ENCODE results near the gene TMC6. TPM values are rescaled to one million over a fixed set of nuclear protein-coding genes. Genes with fewer than 3 reads are reported as not detected.
"Not testable (repeated sequence)": the region's sequence is repeated elsewhere in the genome, so short reads cannot be mapped to it uniquely, and the experiment has no call there.

Gene TMC6
- total RNA-seq, 1 experiment from 2014 or later: 2.1 TPM

- Histone ChIP-seq H3K4me3 (no peak overlapping the region), H3K9me3 (no peaks in the 10 kb centered on the region), H3K36me3 (no peaks in the 10 kb centered on the region), H3K27me3 (no peaks in the 10 kb centered on the region)
- DNase-seq: no peak
These were observed 13.0 kb upstream of the TMC6 start for GRCh38 chr17:78141437-78142118.

- H3K4me3 ChIP-seq: peak overlapping the region; percentile 18
- DNase-seq: peak; percentile 95
- H3K9me3 ChIP-seq: no peaks in the 10 kb centered on the region
- H3K27me3 ChIP-seq: no peaks in the 10 kb centered on the region
- no peaks in the 10 kb centered on the region for H3K36me3 ChIP-seq
These were observed 11.9 kb upstream of the TMC6 start for GRCh38 chr17:78140169-78141051.

DNA sequence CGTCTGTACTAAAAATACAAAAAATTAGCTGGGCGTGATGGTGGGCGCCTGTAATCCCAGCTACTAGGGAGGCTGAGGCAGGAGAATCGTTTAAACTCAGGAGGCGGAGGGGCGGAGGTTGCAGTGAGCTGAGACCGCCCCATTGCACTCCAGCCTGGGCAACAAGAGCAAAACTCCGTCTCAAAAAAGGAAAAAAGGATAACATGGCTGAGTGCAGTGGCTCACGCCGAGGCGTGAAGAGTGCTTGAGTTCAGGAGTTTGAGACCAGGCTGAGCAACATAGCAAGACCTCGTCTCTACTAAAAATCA, 11.3 kb upstream of the TMC6 start:
- H3K9me3 ChIP-seq, H3K4me3 ChIP-seq, DNase-seq, H3K27me3 ChIP-seq, H3K36me3 ChIP-seq: not testable (repeated sequence)

- Histone ChIP-seq H3K27me3 (no peaks in the 10 kb centered on the region), H3K9me3 (no peaks in the 10 kb centered on the region), H3K36me3 (no peaks in the 10 kb centered on the region), H3K4me3 (no peak overlapping the region)
- DNase-seq: no peak
These were observed 9.9 kb upstream of the TMC6 start for GRCh38 chr17:78138204-78139060.

DNA sequence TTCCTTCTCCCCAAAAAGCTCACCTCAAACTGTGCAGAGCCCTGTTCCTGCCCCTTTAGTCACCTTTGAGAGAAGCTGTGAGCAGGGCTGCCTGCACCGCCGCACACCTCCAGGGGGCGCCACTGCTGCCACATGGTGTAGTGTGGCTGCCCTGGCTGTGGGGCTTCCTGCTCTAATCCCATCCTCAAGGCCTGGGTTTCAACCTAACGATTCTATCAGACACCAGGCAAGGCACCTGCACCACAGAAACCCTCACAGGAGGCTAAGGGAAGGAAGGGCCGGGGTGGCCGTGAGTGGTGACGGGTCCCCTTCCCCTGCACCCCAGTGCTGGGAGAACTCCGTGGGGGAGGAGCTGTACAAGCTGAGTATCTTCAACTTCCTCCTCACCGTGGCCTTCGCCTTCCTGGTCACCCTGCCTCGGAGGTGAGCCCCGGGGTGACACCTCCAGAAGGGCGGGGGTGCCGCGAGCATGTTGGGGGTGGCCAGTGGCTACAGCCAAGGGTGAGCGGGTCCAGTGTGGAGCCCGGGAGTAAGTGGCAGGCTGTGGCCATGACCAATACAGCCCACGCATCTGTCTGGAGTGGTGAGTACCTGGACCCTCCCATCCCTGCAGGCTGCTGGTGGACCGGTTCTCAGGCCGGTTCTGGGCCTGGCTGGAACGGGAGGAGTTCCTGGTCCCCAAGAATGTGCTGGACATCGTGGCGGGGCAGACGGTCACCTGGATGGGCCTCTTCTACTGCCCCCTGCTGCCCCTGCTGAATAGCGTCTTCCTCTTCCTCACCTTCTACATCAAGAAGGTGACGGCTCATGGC, 9.0 kb upstream of the TMC6 start:
- Histone ChIP-seq H3K36me3 (no peaks in the 10 kb centered on the region), H3K9me3 (no peaks in the 10 kb centered on the region), H3K27me3 (no peaks in the 10 kb centered on the region), H3K4me3 (no peak overlapping the region)
- DNase-seq: no peak

DNA sequence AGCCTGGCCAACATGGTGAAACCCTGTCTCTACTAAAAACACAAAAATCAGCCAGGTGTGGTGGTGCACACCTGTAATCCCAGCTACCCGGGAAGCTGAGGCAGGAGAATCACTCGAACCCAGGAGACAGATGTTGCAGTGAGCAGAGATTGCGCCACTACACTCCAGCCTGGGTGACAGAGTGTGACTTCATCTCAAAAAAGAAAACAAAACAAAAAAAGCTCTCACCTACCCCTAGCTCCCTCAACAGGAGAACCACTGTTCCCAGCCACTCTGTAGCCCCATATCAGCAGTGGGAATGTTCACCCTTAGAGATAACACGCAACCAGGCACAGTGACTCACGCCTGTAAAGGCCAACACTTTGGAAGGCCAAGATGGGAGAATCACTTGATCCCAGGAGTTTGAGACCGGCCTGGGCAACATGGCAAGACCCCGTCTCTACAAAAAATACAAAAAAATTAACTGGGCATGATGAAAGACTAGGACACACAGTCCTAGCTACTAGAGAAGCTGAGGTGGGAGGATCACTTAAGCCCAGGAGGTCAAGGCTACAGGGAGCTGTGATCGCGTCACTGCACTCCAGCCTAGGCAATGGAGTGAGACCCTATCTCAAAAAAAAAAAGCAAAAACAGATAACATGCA, 7.4 kb upstream of the TMC6 start:
- no peaks in the 10 kb centered on the region for H3K9me3 ChIP-seq
- no peak for DNase-seq
- no peaks in the 10 kb centered on the region for H3K27me3 ChIP-seq
- H3K36me3 ChIP-seq: no peaks in the 10 kb centered on the region
- no peak overlapping the region for H3K4me3 ChIP-seq

DNA sequence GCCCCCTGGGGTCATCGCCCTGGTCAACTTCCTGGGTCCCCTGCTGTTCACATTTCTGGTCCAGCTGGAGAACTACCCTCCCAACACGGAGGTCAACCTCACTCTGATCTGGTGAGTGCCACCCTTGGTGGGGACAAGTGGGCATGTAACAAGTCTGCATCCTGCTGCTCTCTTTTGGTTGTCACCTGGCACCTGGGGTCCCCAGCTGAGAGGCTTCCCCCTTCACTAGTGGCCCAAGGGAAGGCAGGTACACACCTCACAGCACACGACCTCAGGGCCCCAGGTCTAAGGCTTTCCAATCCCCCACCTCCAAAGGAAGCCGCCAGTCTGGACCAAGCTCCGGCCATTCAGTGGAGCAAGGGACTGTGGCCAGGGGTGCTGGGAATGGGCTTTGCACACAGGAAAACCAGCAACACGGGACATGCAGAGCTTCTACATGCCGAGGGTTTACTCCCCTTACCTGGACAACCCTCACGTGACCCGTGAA, 6.4 kb upstream of the TMC6 start:
- H3K27me3 ChIP-seq: no peaks in the 10 kb centered on the region
- DNase-seq: no peak
- H3K36me3 ChIP-seq: no peaks in the 10 kb centered on the region
- no peak overlapping the region for H3K4me3 ChIP-seq
- no peaks in the 10 kb centered on the region for H3K9me3 ChIP-seq

GRCh38 chr17:78133971-78134898, 5.7 kb upstream of the TMC6 start:
- H3K9me3 ChIP-seq: no peaks in the 10 kb centered on the region
- peak; percentile 31 for DNase-seq
- no peak overlapping the region for H3K4me3 ChIP-seq
- no peaks in the 10 kb centered on the region for H3K27me3 ChIP-seq
- H3K36me3 ChIP-seq: no peaks in the 10 kb centered on the region

DNA sequence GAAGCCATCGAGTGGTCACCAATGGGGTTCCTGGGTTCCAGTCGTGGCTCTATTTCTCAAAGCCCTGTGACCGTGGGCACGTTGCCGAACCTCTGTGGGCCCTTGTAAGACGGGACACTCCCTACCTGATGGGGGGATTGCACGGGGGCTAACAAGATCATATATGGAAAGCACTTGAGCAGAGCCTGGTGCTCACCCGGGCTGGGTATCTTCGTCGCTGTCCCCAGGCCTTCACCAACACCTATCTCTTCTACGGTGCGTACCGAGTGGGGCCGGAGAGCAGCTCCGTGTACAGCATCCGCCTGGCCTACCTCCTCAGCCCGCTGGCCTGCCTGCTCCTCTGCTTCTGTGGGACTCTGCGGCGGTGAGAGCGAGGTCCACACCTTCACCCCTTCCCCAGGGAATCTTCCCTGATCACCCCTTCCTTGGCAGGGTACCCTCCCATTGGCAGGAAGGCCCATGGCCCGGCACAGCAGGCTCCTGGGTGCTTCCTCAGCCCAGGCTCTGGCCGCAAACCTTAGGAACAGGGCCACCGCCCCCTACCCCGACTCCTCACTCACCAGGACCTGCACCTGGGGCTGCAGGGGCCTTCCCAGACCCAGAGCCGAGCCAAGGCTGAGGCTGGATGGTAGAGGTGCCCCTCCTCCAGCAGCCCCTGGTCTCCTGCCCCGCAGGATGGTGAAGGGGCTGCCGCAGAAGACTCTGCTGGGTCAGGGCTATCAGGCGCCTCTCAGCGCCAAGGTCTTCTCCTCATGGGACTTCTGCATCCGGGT, 4.8 kb upstream of the TMC6 start:
- no peak for DNase-seq
- Histone ChIP-seq H3K4me3 (no peak overlapping the region), H3K27me3 (no peaks in the 10 kb centered on the region), H3K9me3 (no peaks in the 10 kb centered on the region), H3K36me3 (no peaks in the 10 kb centered on the region)

GRCh38 chr17:78132767-78133178, 4.2 kb upstream of the TMC6 start:
- DNase-seq: no peak
- no peaks in the 10 kb centered on the region for H3K27me3 ChIP-seq
- H3K36me3 ChIP-seq: no peaks in the 10 kb centered on the region
- H3K9me3 ChIP-seq: no peaks in the 10 kb centered on the region
- no peak overlapping the region for H3K4me3 ChIP-seq

- Histone ChIP-seq H3K36me3 (no peaks in the 10 kb centered on the region), H3K9me3 (no peaks in the 10 kb centered on the region), H3K4me3 (no peak overlapping the region), H3K27me3 (no peaks in the 10 kb centered on the region)
- DNase-seq: no peak
These were observed 3.6 kb upstream of the TMC6 start for GRCh38 chr17:78132084-78132676.

GRCh38 chr17:78131172-78132083, 2.9 kb upstream of the TMC6 start:
- Histone ChIP-seq H3K27me3 (no peaks in the 10 kb centered on the region), H3K9me3 (no peaks in the 10 kb centered on the region), H3K36me3 (no peaks in the 10 kb centered on the region), H3K4me3 (no peak overlapping the region)
- DNase-seq: no peak

DNA sequence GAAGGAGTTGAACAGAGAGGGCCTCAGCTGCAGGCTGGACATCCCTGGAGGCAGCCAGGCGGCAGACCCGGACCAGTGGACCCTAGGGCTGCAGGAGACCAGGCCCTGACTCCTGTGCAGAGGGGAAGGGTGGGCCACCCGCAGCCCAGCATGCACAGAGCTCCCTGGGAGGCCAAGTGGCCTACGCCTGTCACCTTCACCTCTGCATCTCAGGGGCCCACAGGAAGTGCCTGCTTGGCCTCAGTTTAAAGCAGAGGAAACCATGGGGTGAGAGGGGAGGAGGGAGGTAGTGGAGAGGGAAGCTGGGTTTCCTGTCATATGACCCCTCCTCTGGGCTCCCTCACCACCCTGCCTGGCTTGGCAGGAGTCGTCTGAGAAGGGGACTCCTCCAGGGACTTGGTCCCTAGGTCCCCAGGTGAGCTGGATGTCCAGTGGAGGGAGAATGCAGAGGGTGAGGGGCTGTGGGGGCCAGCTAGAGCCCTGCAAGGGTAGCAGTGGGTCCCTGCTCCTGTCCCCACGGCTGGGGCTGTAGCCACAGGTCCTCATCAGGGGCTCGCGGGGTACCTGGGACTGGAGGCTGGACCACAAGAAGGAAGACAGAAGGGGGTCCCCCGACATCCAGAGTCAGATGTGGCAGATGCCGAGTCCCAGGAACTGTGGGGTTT, 2.0 kb upstream of the TMC6 start, which contains the start of gene TMC8:
Gene TMC8 (plus strand): TSS at position 335 of the 665 bp plus-strand sequence. CDS start 818 bp downstream, outside the sequence.
- no peak for DNase-seq
- no peaks in the 10 kb centered on the region for H3K27me3 ChIP-seq
- H3K4me3 ChIP-seq: no peak within 1 kb of the TSS
- H3K9me3 ChIP-seq: no peaks in the 10 kb centered on the region
- no peaks in the 10 kb centered on the region for H3K36me3 ChIP-seq

All from MG63 (cell line).